ENCODE data around the gene OR14J1. TPM values are rescaled to one million over a fixed set of nuclear protein-coding genes. Genes with fewer than 3 reads are reported as not detected.

OR14J1 gene
- total RNA-seq, 1 experiment from 2014 or later: not detected

- no peaks in the 10 kb centered on the region for H3K4me1 ChIP-seq (ENCODE audit: insufficient read depth, low read length)
- H3K27ac ChIP-seq (ENCODE audit: insufficient read length, low read depth, low read length): no peak overlapping the region
- H3K79me2 ChIP-seq (ENCODE audit: insufficient read depth, low read length): no peaks in the 10 kb centered on the region
- H2BK120ac ChIP-seq (ENCODE audit: low read depth, low read length, poor library complexity, severe bottlenecking): no peak overlapping the region
- no peak overlapping the region for H3T11ph ChIP-seq (ENCODE audit: low read length)
- H3K4me3 Mint-ChIP-seq: no peak overlapping the region
- H4K5ac ChIP-seq (ENCODE audit: insufficient read length, low read depth, low read length): no peak overlapping the region
- no peak overlapping the region for H3K4ac ChIP-seq (ENCODE audit: low read depth, low read length)
- H2BK20ac ChIP-seq (ENCODE audit: low read depth, low read length, poor library complexity, severe bottlenecking): no peak overlapping the region
- H3K9me3 ChIP-seq (ENCODE audit: control insufficient read depth, low read depth, low read length): no peaks in the 10 kb centered on the region
- H2BK5ac ChIP-seq (ENCODE audit: insufficient read length, low read length): no peak overlapping the region
- no peak overlapping the region for H3K9ac ChIP-seq (ENCODE audit: extremely low read depth, insufficient read length, low read length)
- H3K27me3 Mint-ChIP-seq (ENCODE audit: low read depth): no peaks in the 10 kb centered on the region; the same call in 1 of the 2 replicates
- no peak overlapping the region for H4K8ac ChIP-seq (replicated peaks; ENCODE audit: insufficient read length, low read depth, low read length)
- H3K27me3 ChIP-seq (ENCODE audit: insufficient read depth, low read length): no peaks in the 10 kb centered on the region
- H3K56ac ChIP-seq (ENCODE audit: insufficient read length, low read depth, low read length): no peak overlapping the region
- no peaks in the 10 kb centered on the region for H3K79me1 ChIP-seq (ENCODE audit: insufficient read depth, low read depth, low read length, poor library complexity, severe bottlenecking)
- peaks cover 5 to 10% (median 10%) of the 10 kb centered on the region in 3 experiments; a peak in 6 of 7 replicates for H3K36me3 Mint-ChIP-seq (ENCODE audit: insufficient read depth in 1 of 3, low read depth in 3 of 3)
- no CpG with 5 or more reads among the region's 9 CpGs for WGBS (ENCODE audit: extremely low coverage, insufficient read length, low lambda C conversion rate)
- no peak overlapping the region for H2AFZ ChIP-seq (ENCODE audit: low read length)
- H2AK5ac ChIP-seq (ENCODE audit: insufficient read length, low read length): no peak overlapping the region
- peaks cover 26 to 33% of the 10 kb centered on the region in 2 experiments for H3K9me3 Mint-ChIP-seq
- peaks cover 2% of the 10 kb centered on the region in 2 experiments; a peak in 2 of 4 replicates for H3K4me1 Mint-ChIP-seq
- H3K23me2 ChIP-seq (ENCODE audit: insufficient read length, low read depth, low read length, poor library complexity, severe bottlenecking): no peaks in the 10 kb centered on the region
- no peak overlapping the region for H3K14ac ChIP-seq (ENCODE audit: insufficient read depth, low read length)
- no peak overlapping the region for H3K4me2 ChIP-seq (ENCODE audit: insufficient read depth, insufficient read length, low read length)
- H3K18ac ChIP-seq (ENCODE audit: insufficient read length, low read depth, low read length): no peak overlapping the region
- H3K23ac ChIP-seq (ENCODE audit: insufficient read length, low read depth, low read length): no peak overlapping the region
- no peak for TF ChIP-seq CTCF (conservative IDR thresholded peaks at IDR 0.05)
- H4K91ac ChIP-seq (ENCODE audit: insufficient read length, low read depth, low read length): no peak overlapping the region
- no peak for DNase-seq
- no peak overlapping the region; a peak in 1 of 7 replicates for H3K27ac Mint-ChIP-seq
- no peak overlapping the region for H2BK15ac ChIP-seq (ENCODE audit: low read depth, low read length)
- no peaks in the 10 kb centered on the region for H4K20me1 ChIP-seq (ENCODE audit: control insufficient read depth, insufficient read depth, insufficient read length)
- no peak overlapping the region for H2BK12ac ChIP-seq (ENCODE audit: insufficient read length, low read depth, low read length)
Observed at GRCh38 chr6:29251736-29252135, 49.8 kb upstream of the OR14J1 start.

All from H9 (cell line).